Keratinocyte (primary cell): ENCODE measurements around the gene GRK7. TPM values are rescaled to one million over a fixed set of nuclear protein-coding genes. Genes with fewer than 3 reads are reported as not detected.

Experiments used
- DNase-seq: peaks from one replicate; pipeline ENCODE4 v3.0.0-alpha.2; 2011; ENCODE audit warnings: low read depth, missing footprints, low spot score
- FAIRE-seq: peaks from 2 replicates; lab custom pipeline; 2011; peaks lifted over from hg19 to GRCh38; lab: Jason Lieb, UNC
- H2AFZ ChIP-seq: 2 replicates; pipeline ENCODE4 v1.6.0; 2012; ENCODE audit warnings: low read length, control low read depth, inconsistent platforms; ENCODE audit not compliant: control insufficient read depth
- H3K27ac ChIP-seq: 2 replicates; pipeline ENCODE4 v1.5.1; 2011; ENCODE audit warnings: low read length; ENCODE audit not compliant: control insufficient read depth, insufficient read depth
- H3K27me3 ChIP-seq: 3 replicates; pipeline ENCODE4 v1.6.0; 2011; ENCODE audit warnings: low read length; ENCODE audit not compliant: control insufficient read depth, insufficient read depth; ENCODE audit errors: extremely low read depth
- H3K36me3 ChIP-seq, 2 experiments: 2 replicates in 1 of 2; 3 replicates in 1 of 2; pipeline ENCODE4 v1.5.1; 2011; ENCODE audit warnings: low read length in 2 of 2, mild to moderate bottlenecking in 1 of 2; ENCODE audit not compliant: control insufficient read depth in 2 of 2, insufficient read depth in 2 of 2; ENCODE audit errors: extremely low read depth in 1 of 2
- H3K4me1 ChIP-seq: 3 replicates; pipeline ENCODE4 v1.5.1; 2011; ENCODE audit warnings: low read length; ENCODE audit not compliant: control insufficient read depth, insufficient read depth; ENCODE audit errors: extremely low read depth
- H3K4me2 ChIP-seq: 3 replicates; pipeline ENCODE4 v1.6.0; 2011; ENCODE audit warnings: low read depth, low read length; ENCODE audit not compliant: control insufficient read depth, insufficient read depth; ENCODE audit errors: extremely low read depth
- H3K4me3 ChIP-seq, 3 experiments: fragments of 200-600 bp in 1 of 3; sonication (generic) in 1 of 3; 2 replicates in 2 of 3; 3 replicates in 1 of 3; pipeline ENCODE4 v1.5.1; 2011 to 2016; ENCODE audit warnings: low read length in 3 of 3, mild to moderate bottlenecking in 3 of 3, control low read depth in 2 of 3, inconsistent platforms in 1 of 3, low read depth in 1 of 3, mixed read lengths in 1 of 3, mixed run types in 1 of 3, moderate library complexity in 1 of 3; ENCODE audit not compliant: control insufficient read depth in 2 of 3, insufficient read depth in 2 of 3; ENCODE audit errors: extremely low read depth in 1 of 3
- H3K79me2 ChIP-seq: 2 replicates; pipeline ENCODE4 v1.6.0; 2012; ENCODE audit warnings: low read length; ENCODE audit not compliant: control insufficient read depth, insufficient read depth
- H3K9ac ChIP-seq: 3 replicates; pipeline ENCODE4 v1.6.0; 2011; ENCODE audit warnings: low read length; ENCODE audit not compliant: control insufficient read depth, insufficient read depth; ENCODE audit errors: extremely low read depth
- H3K9me1 ChIP-seq: 3 replicates; pipeline ENCODE4 v1.6.0; 2011; ENCODE audit warnings: low read length; ENCODE audit not compliant: control insufficient read depth, insufficient read depth; ENCODE audit errors: extremely low read depth
- H3K9me3 ChIP-seq: 2 replicates; pipeline ENCODE4 v1.5.1; 2012; ENCODE audit warnings: low read depth, low read length; ENCODE audit not compliant: control insufficient read depth
- H4K20me1 ChIP-seq: 3 replicates; pipeline ENCODE4 v1.6.0; 2011; ENCODE audit warnings: low read length; ENCODE audit not compliant: control insufficient read depth, insufficient read depth; ENCODE audit errors: extremely low read depth
- CTCF ChIP-seq, 3 experiments: IDR thresholded peaks in 1 of 3; conservative IDR thresholded peaks in 1 of 3; optimal IDR thresholded peaks in 1 of 3; 2 replicates in 2 of 3; 3 replicates in 1 of 3; pipeline versions ENCODE3 to v1.5.1; 2011; ENCODE audit warnings: low read length in 3 of 3, mild to moderate bottlenecking in 3 of 3, moderate library complexity in 2 of 3, control low read depth in 1 of 3, inconsistent platforms in 1 of 3; ENCODE audit not compliant: insufficient read depth in 2 of 3; ENCODE audit errors: extremely low read depth in 1 of 3
- EZH2 ChIP-seq: IDR thresholded peaks from one replicate; pipeline ENCODE4 v1.6.1; 2012; ENCODE audit warnings: inconsistent platforms, mild to moderate bottlenecking, low read length, moderate library complexity
- dilution Hi-C: fragments of 300-500 bp; cut with MboI; formaldehyde crosslinking; loops from one replicate; pipeline ENCODE4 v1.7.0; 2020; ENCODE audit warnings: low sequenced_read_pairs; ENCODE audit not compliant: extremely low pct_ligation_motif_present
- polyA plus RNA-seq, 5 experiments: library from polyadenylated mRNA; depleted of rRNA in 3 of 5; stranded (reverse) in 3 of 5; stranded (forward) in 1 of 5; unstranded in 1 of 5; fragments of >200 nt; gene quantifications; 1 replicate in 1 of 5; 2 replicates in 3 of 5; 3 replicates in 1 of 5; pipeline versions ENCODE4 v1.2.1 to v1.2.3, GENCODE V29; 2011 to 2012; ENCODE audit warnings: missing spikeins in 2 of 5, low read depth in 1 of 5, low replicate concordance in 1 of 5

GRK7 gene
- polyA plus RNA-seq, 1 donor (not counting 4 experiments of a cell fraction or from before 2014, with no cell fraction given) = not detected

- FAIRE-seq (no peak), DNase-seq (no peak)
- TF ChIP-seq EZH2 (no peak), CTCF (optimal IDR thresholded peaks at IDR 0.05 in 1 of 3, IDR thresholded peaks at IDR 0.05 in 1 of 3, conservative IDR thresholded peaks at IDR 0.05 in 1 of 3; ENCODE audit: extremely low read depth in 1 of 3, insufficient read depth in 2 of 3, low read length in 3 of 3) (no peak)
- dilution Hi-C loops = no loop called here
- Histone ChIP-seq H3K9me1 (no peaks in the 10 kb centered on the region), H3K9ac (no peak overlapping the region), H3K27ac (no peak overlapping the region), H3K4me2 (no peak overlapping the region), H3K9me3 (no peaks in the 10 kb centered on the region), H3K36me3 (no peaks in the 10 kb centered on the region), H3K79me2 (no peaks in the 10 kb centered on the region), H3K27me3 (no peaks in the 10 kb centered on the region), H3K4me1 (no peaks in the 10 kb centered on the region), H4K20me1 (no peaks in the 10 kb centered on the region), H2AFZ (no peak overlapping the region), H3K4me3 (no peak overlapping the region)
Observed at GRCh38 chr3:141784096-141784495, 20.9 kb downstream of the GRK7 start.

GRCh38 chr3:141784531-141784930 is 21.3 kb downstream of the GRK7 start:
- H3K4me3 ChIP-seq = no peak overlapping the region
- no peaks in the 10 kb centered on the region for H3K4me1 ChIP-seq
- no peaks in the 10 kb centered on the region for H3K79me2 ChIP-seq
- H3K27ac ChIP-seq = no peak overlapping the region
- TF ChIP-seq EZH2 (no peak), CTCF (optimal IDR thresholded peaks at IDR 0.05 in 1 of 3, IDR thresholded peaks at IDR 0.05 in 1 of 3, conservative IDR thresholded peaks at IDR 0.05 in 1 of 3; ENCODE audit: extremely low read depth in 1 of 3, insufficient read depth in 2 of 3, low read length in 3 of 3) (no peak)
- H3K9ac ChIP-seq = no peak overlapping the region
- H3K9me3 ChIP-seq = no peaks in the 10 kb centered on the region
- FAIRE-seq (no peak), DNase-seq (no peak)
- H2AFZ ChIP-seq = no peak overlapping the region
- no peaks in the 10 kb centered on the region for H3K36me3 ChIP-seq
- no peaks in the 10 kb centered on the region for H4K20me1 ChIP-seq
- no peak overlapping the region for H3K4me2 ChIP-seq
- dilution Hi-C loops = no loop called here
- no peaks in the 10 kb centered on the region for H3K27me3 ChIP-seq
- H3K9me1 ChIP-seq = no peaks in the 10 kb centered on the region
